GM19351 (cell line): ENCODE results near the gene RNF5.
A peak's percentile ranks its signal among the peaks of the same experiment; 100 is the strongest.
"Not testable (repeated sequence)": the region's sequence is repeated elsewhere in the genome, so short reads cannot be mapped to it uniquely, and the experiment has no call there.

ENCODE experiments used
- ATAC-seq: cut with Tn5 transposase; IDR thresholded peaks from one replicate; pipeline ENCODE4 v1.9.1; 2021; ENCODE audit warnings: mild to moderate bottlenecking, moderate library complexity; ENCODE audit not compliant: unreplicated experiment

Gene RNF5

GRCh38 chr6:32177788-32178546 is at the start of gene RNF5:
TSS of gene RNF5 (plus strand) at chr6:32178405. CDS start at chr6:32178512, 107 bp downstream.
- ATAC-seq = peak; percentile 83

- no peak for ATAC-seq
Measured at GRCh38 chr6:32128751-32129296, 49.4 kb upstream of the RNF5 start.

GRCh38 chr6:32129297-32130088 is 48.7 kb upstream of the RNF5 start:
- ATAC-seq = no peak

GRCh38 chr6:32131439-32131948 is 46.7 kb upstream of the RNF5 start:
- no peak for ATAC-seq

- ATAC-seq = no peak
Measured at GRCh38 chr6:32132110-32132509, 46.1 kb upstream of the RNF5 start.

- no peak for ATAC-seq
Measured at GRCh38 chr6:32133786-32134185, 44.4 kb upstream of the RNF5 start.

- ATAC-seq = no peak
Measured at GRCh38 chr6:32137454-32137853, 40.8 kb upstream of the RNF5 start.

GRCh38 chr6:32139590-32139989 is 38.6 kb upstream of the RNF5 start:
- ATAC-seq = no peak

GRCh38 chr6:32140420-32141046 is 37.7 kb upstream of the RNF5 start:
- ATAC-seq = no peak

- not testable (repeated sequence) for ATAC-seq
Measured at GRCh38 chr6:32144238-32144637, 34.0 kb upstream of the RNF5 start.

- no peak for ATAC-seq
Measured at GRCh38 chr6:32146287-32146686, 31.9 kb upstream of the RNF5 start.

- ATAC-seq = no peak
Measured at GRCh38 chr6:32146687-32147086, 31.5 kb upstream of the RNF5 start.

- no peak for ATAC-seq
Measured at GRCh38 chr6:32147401-32148132, 30.6 kb upstream of the RNF5 start.

GRCh38 chr6:32148289-32149091 is 29.7 kb upstream of the RNF5 start:
- no peak for ATAC-seq

- ATAC-seq = no peak
Measured at GRCh38 chr6:32149092-32149755, 29.0 kb upstream of the RNF5 start.

- no peak for ATAC-seq
Measured at GRCh38 chr6:32149932-32150870, 28.0 kb upstream of the RNF5 start.

GRCh38 chr6:32151181-32151862 is 26.9 kb upstream of the RNF5 start:
- no peak for ATAC-seq
